ENCODE results near the gene KCNIP1. TPM values are rescaled to one million over a fixed set of nuclear protein-coding genes. Genes with fewer than 3 reads are reported as not detected.

Gene KCNIP1
- total RNA-seq, 2 donors from 2014 or later, result not detected

GRCh38 chr5:170656346-170656745 lies 152.5 kb downstream of the KCNIP1 start:
- H3K4me3 Mint-ChIP-seq, result no peak overlapping the region
- peaks cover 47% of the 10 kb centered on the region for H3K27me3 Mint-ChIP-seq
- no peak overlapping the region for H3K27ac Mint-ChIP-seq
- ATAC-seq (no peak), DNase-seq (no peak)
- no peaks in the 10 kb centered on the region for H3K9me3 ChIP-seq (ENCODE audit: control insufficient read depth, low read length, poor library complexity, severe bottlenecking)
- H3K4me1 Mint-ChIP-seq, result no peaks in the 10 kb centered on the region
- peaks cover 2% of the 10 kb centered on the region for H3K36me3 Mint-ChIP-seq (ENCODE audit: low read depth)

GRCh38 chr5:170660531-170660930 lies 156.7 kb downstream of the KCNIP1 start:
- no peaks in the 10 kb centered on the region for H3K9me3 ChIP-seq (ENCODE audit: control insufficient read depth, low read length, poor library complexity, severe bottlenecking)
- no peaks in the 10 kb centered on the region for H3K4me1 Mint-ChIP-seq
- DNase-seq (no peak), ATAC-seq (no peak)
- H3K27ac Mint-ChIP-seq, result no peak overlapping the region
- peaks cover 6% of the 10 kb centered on the region for H3K36me3 Mint-ChIP-seq (ENCODE audit: low read depth)
- H3K4me3 Mint-ChIP-seq, result no peak overlapping the region
- H3K27me3 Mint-ChIP-seq, result peaks cover 64% of the 10 kb centered on the region

GRCh38 chr5:170662966-170663365 lies 159.1 kb downstream of the KCNIP1 start:
- H3K27me3 Mint-ChIP-seq, result peaks cover 68% of the 10 kb centered on the region
- DNase-seq (no peak), ATAC-seq (no peak)
- no peak overlapping the region for H3K4me3 Mint-ChIP-seq
- H3K4me1 Mint-ChIP-seq, result no peaks in the 10 kb centered on the region
- H3K9me3 ChIP-seq (ENCODE audit: control insufficient read depth, low read length, poor library complexity, severe bottlenecking), result no peaks in the 10 kb centered on the region
- peaks cover 6% of the 10 kb centered on the region for H3K36me3 Mint-ChIP-seq (ENCODE audit: low read depth)
- H3K27ac Mint-ChIP-seq, result no peak overlapping the region

- DNase-seq (no peak), ATAC-seq (no peak)
- Mint-ChIP-seq H3K4me3 (no peak overlapping the region), H3K27me3 (peaks cover 46% of the 10 kb centered on the region), H3K36me3 (ENCODE audit: low read depth) (peaks cover 2% of the 10 kb centered on the region), H3K4me1 (peaks cover 3% of the 10 kb centered on the region), H3K27ac (no peak overlapping the region)
- no peaks in the 10 kb centered on the region for H3K9me3 ChIP-seq (ENCODE audit: control insufficient read depth, low read length, poor library complexity, severe bottlenecking)
Measured at GRCh38 chr5:170678811-170679210, 175.0 kb downstream of the KCNIP1 start.

- Mint-ChIP-seq H3K27me3 (peaks cover 48% of the 10 kb centered on the region), H3K36me3 (ENCODE audit: low read depth) (no peaks in the 10 kb centered on the region), H3K4me1 (peaks cover 3% of the 10 kb centered on the region), H3K27ac (no peak overlapping the region), H3K4me3 (no peak overlapping the region)
- ATAC-seq (peak; percentile 62), DNase-seq (peak in 1 of 3 donors; percentile 5)
- H3K9me3 ChIP-seq (ENCODE audit: control insufficient read depth, low read length, poor library complexity, severe bottlenecking), result no peaks in the 10 kb centered on the region
Measured at GRCh38 chr5:170681013-170681433, 177.2 kb downstream of the KCNIP1 start.

- Mint-ChIP-seq H3K4me1 (no peaks in the 10 kb centered on the region), H3K27ac (no peak overlapping the region), H3K36me3 (ENCODE audit: low read depth) (no peaks in the 10 kb centered on the region), H3K27me3 (peaks cover 60% of the 10 kb centered on the region), H3K4me3 (no peak overlapping the region)
- no peak for DNase-seq
- no peak for ATAC-seq
- H3K9me3 ChIP-seq (ENCODE audit: control insufficient read depth, low read length, poor library complexity, severe bottlenecking), result no peaks in the 10 kb centered on the region
Measured at GRCh38 chr5:170691657-170692056, 187.8 kb downstream of the KCNIP1 start.

- Mint-ChIP-seq H3K27me3 (peaks cover 68% of the 10 kb centered on the region), H3K27ac (no peak overlapping the region)
- ATAC-seq, result no peak
Measured at GRCh38 chr5:170693701-170694100, 189.9 kb downstream of the KCNIP1 start.

GRCh38 chr5:170694911-170695310 lies 191.1 kb downstream of the KCNIP1 start:
- DNase-seq (no peak), ATAC-seq (no peak)
- no peaks in the 10 kb centered on the region for H3K9me3 ChIP-seq (ENCODE audit: control insufficient read depth, low read length, poor library complexity, severe bottlenecking)
- H3K27me3 Mint-ChIP-seq, result peaks cover 68% of the 10 kb centered on the region
- H3K4me1 Mint-ChIP-seq, result no peaks in the 10 kb centered on the region
- H3K27ac Mint-ChIP-seq, result no peak overlapping the region
- no peaks in the 10 kb centered on the region for H3K36me3 Mint-ChIP-seq (ENCODE audit: low read depth)
- H3K4me3 Mint-ChIP-seq, result no peak overlapping the region

More at GRCh38 chr5:170693701-170694100, 189.9 kb downstream of the KCNIP1 start:
- H3K9me3 ChIP-seq (ENCODE audit: control insufficient read depth, low read length, poor library complexity, severe bottlenecking), result no peaks in the 10 kb centered on the region
- H3K4me3 Mint-ChIP-seq, result no peak overlapping the region
- no peaks in the 10 kb centered on the region for H3K36me3 Mint-ChIP-seq (ENCODE audit: low read depth)
- DNase-seq, result no peak
- H3K4me1 Mint-ChIP-seq, result no peaks in the 10 kb centered on the region

- peaks cover 2% of the 10 kb centered on the region for H3K9me3 ChIP-seq (ENCODE audit: control insufficient read depth, low read length, poor library complexity, severe bottlenecking)
- Mint-ChIP-seq H3K4me3 (no peak overlapping the region), H3K4me1 (no peaks in the 10 kb centered on the region), H3K27ac (no peak overlapping the region), H3K36me3 (ENCODE audit: low read depth) (no peaks in the 10 kb centered on the region), H3K27me3 (peaks cover 73% of the 10 kb centered on the region)
- no peak for ATAC-seq
- DNase-seq, result no peak
Measured at GRCh38 chr5:170697031-170697430, 193.2 kb downstream of the KCNIP1 start.

GRCh38 chr5:170700503-170700902 lies 196.7 kb downstream of the KCNIP1 start:
- ATAC-seq (no peak), DNase-seq (no peak)
- peaks cover 62% of the 10 kb centered on the region for H3K27me3 Mint-ChIP-seq
- no peaks in the 10 kb centered on the region for H3K4me1 Mint-ChIP-seq
- no peaks in the 10 kb centered on the region for H3K36me3 Mint-ChIP-seq (ENCODE audit: low read depth)
- H3K9me3 ChIP-seq (ENCODE audit: control insufficient read depth, low read length, poor library complexity, severe bottlenecking), result peaks cover 2% of the 10 kb centered on the region
- no peak overlapping the region for H3K27ac Mint-ChIP-seq
- H3K4me3 Mint-ChIP-seq, result no peak overlapping the region

GRCh38 chr5:170701334-170701733 lies 197.5 kb downstream of the KCNIP1 start:
- ATAC-seq (no peak), DNase-seq (no peak)
- Mint-ChIP-seq H3K4me3 (no peak overlapping the region), H3K27me3 (peaks cover 63% of the 10 kb centered on the region), H3K4me1 (no peaks in the 10 kb centered on the region), H3K27ac (no peak overlapping the region), H3K36me3 (ENCODE audit: low read depth) (no peaks in the 10 kb centered on the region)
- H3K9me3 ChIP-seq (ENCODE audit: control insufficient read depth, low read length, poor library complexity, severe bottlenecking), result peaks cover 2% of the 10 kb centered on the region

- Mint-ChIP-seq H3K4me1 (no peaks in the 10 kb centered on the region), H3K4me3 (no peak overlapping the region), H3K27me3 (peaks cover 56% of the 10 kb centered on the region), H3K27ac (no peak overlapping the region), H3K36me3 (ENCODE audit: low read depth) (no peaks in the 10 kb centered on the region)
- no peak for DNase-seq
- ATAC-seq, result no peak
- peaks cover 2% of the 10 kb centered on the region for H3K9me3 ChIP-seq (ENCODE audit: control insufficient read depth, low read length, poor library complexity, severe bottlenecking)
Measured at GRCh38 chr5:170704417-170705192, 200.8 kb downstream of the KCNIP1 start.

GRCh38 chr5:170709640-170710039 lies 205.8 kb downstream of the KCNIP1 start:
- Mint-ChIP-seq H3K4me1 (no peaks in the 10 kb centered on the region), H3K36me3 (ENCODE audit: low read depth) (no peaks in the 10 kb centered on the region), H3K4me3 (no peak overlapping the region), H3K27ac (no peak overlapping the region), H3K27me3 (peaks cover 58% of the 10 kb centered on the region)
- DNase-seq, result no peak
- no peaks in the 10 kb centered on the region for H3K9me3 ChIP-seq (ENCODE audit: control insufficient read depth, low read length, poor library complexity, severe bottlenecking)
- ATAC-seq, result no peak

- Mint-ChIP-seq H3K27me3 (peaks cover 55% of the 10 kb centered on the region), H3K4me3 (no peak overlapping the region), H3K4me1 (no peaks in the 10 kb centered on the region)
Measured at GRCh38 chr5:170711300-170711699, 207.5 kb downstream of the KCNIP1 start.

More at GRCh38 chr5:170711300-170711699, 207.5 kb downstream of the KCNIP1 start:
- Mint-ChIP-seq H3K27ac (no peak overlapping the region), H3K36me3 (ENCODE audit: low read depth) (no peaks in the 10 kb centered on the region)
- DNase-seq, result no peak
- no peaks in the 10 kb centered on the region for H3K9me3 ChIP-seq (ENCODE audit: control insufficient read depth, low read length, poor library complexity, severe bottlenecking)
- no peak for ATAC-seq

All from T-helper 17 cell (primary cell).